ENCODE results near the gene LYRM2. TPM values are rescaled to one million over a fixed set of nuclear protein-coding genes. Genes with fewer than 3 reads are reported as not detected.

The LYRM2 gene
- total RNA-seq, 1 donor from 2014 or later, result 53.0 TPM

DNA sequence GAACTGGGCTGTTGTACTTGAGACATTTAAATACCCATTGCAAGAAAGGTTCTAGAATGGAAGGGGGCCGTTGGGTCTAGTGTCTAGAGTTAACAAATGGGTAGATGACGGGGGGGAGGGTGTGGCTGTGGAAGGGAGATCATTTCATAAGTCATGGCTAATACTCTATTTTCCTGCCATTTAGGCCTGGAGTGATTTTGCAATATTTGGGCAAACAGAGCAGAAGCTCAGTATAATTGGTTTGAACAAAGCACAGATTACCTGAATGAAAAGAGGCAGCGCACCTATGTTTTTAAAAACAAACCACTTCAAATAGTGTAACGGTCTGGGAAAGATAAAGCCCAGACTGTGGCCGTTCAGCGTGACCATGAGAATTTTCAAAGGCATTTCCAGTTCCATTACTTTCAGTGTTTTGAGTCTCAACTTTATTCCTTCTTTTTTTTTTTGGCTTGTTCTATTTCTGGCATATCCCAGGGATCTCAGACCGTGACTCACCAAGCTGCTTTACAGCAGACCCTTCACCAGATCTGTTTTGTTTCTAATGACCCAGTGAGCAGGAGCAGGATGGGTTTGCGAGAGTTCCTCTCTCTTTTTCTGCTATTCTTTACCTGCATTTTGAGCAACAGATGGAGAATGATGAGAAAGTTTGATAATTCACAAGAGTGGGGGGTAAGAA is 73.7 kb downstream of the LYRM2 start:
- H3K27ac Mint-ChIP-seq (ENCODE audit: unreplicated experiment), result no peak overlapping the region
- H3K4me3 Mint-ChIP-seq, result no peak overlapping the region
- H3K27me3 Mint-ChIP-seq (ENCODE audit: low read depth), result peaks cover 46% of the 10 kb centered on the region
- no peaks in the 10 kb centered on the region for H3K36me3 Mint-ChIP-seq (ENCODE audit: low read depth)
- no peaks in the 10 kb centered on the region for H3K9me3 Mint-ChIP-seq
- no peak for DNase-seq (ENCODE audit: low read depth, low spot score)
- peaks cover 59% of the 10 kb centered on the region for H3K4me1 Mint-ChIP-seq
- TF ChIP-seq, protein P1, sequence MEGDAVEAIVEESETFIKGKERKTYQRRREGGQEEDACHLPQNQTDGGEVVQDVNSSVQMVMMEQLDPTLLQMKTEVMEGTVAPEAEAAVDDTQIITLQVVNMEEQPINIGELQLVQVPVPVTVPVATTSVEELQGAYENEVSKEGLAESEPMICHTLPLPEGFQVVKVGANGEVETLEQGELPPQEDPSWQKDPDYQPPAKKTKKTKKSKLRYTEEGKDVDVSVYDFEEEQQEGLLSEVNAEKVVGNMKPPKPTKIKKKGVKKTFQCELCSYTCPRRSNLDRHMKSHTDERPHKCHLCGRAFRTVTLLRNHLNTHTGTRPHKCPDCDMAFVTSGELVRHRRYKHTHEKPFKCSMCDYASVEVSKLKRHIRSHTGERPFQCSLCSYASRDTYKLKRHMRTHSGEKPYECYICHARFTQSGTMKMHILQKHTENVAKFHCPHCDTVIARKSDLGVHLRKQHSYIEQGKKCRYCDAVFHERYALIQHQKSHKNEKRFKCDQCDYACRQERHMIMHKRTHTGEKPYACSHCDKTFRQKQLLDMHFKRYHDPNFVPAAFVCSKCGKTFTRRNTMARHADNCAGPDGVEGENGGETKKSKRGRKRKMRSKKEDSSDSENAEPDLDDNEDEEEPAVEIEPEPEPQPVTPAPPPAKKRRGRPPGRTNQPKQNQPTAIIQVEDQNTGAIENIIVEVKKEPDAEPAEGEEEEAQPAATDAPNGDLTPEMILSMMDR (conservative IDR thresholded peaks at IDR 0.05), result no peak

- H3K9me3 Mint-ChIP-seq, result no peaks in the 10 kb centered on the region
- peaks cover 3% of the 10 kb centered on the region for H3K36me3 Mint-ChIP-seq (ENCODE audit: low read depth)
- no peak overlapping the region for H3K4me3 Mint-ChIP-seq
- no peak for DNase-seq (ENCODE audit: low read depth, low spot score)
- H3K27me3 Mint-ChIP-seq (ENCODE audit: low read depth), result peaks cover 51% of the 10 kb centered on the region
- peaks cover 59% of the 10 kb centered on the region for H3K4me1 Mint-ChIP-seq
- no peak overlapping the region for H3K27ac Mint-ChIP-seq (ENCODE audit: unreplicated experiment)
- TF ChIP-seq, protein P1 (conservative IDR thresholded peaks at IDR 0.05), result no peak
Measured at GRCh38 chr6:89563866-89564265, 74.7 kb downstream of the LYRM2 start.

DNA sequence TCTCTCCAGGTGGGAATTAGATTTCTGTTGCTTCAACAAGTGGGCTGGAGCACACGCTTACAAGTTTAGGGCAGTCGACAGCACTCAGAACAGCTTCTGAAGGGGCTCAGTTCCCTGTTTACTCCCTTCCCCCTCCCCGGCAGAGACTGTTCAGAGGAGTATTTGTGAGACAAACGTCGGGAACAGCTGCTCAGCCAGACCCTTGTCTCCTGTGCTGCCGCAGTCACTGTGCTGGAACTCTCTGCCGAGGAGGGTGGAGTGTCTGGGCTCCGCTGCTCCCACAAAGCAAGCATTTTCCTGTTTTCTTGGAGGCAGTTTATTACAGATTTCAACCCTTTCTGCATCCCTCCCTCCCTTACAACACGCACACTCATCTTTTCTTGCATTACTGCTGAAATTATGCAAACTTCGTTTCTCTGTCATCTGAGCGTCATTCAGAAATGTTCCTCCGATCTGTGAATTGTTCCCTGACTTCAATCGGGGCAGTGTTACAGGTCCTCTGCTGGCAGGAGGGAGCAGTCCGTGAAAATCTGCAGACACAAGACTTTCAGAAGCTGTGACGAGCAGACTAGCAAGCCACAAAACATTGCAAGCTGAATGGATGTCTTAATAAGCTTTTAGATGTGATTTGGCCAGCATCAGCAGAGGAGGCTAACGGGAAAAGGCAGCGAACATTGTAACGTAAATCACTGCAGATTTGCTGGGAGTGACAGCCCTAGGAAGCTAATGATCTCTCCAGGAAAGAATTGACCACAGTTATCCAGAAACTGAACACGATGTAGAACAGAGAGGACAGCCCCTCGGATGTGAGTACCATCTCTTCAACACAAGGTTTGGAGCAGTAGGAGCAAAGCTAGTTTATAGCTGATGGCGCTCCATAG is 76.2 kb downstream of the LYRM2 start:
- peaks cover 51% of the 10 kb centered on the region for H3K4me1 Mint-ChIP-seq
- peaks cover 3% of the 10 kb centered on the region for H3K36me3 Mint-ChIP-seq (ENCODE audit: low read depth)
- peaks cover under 1% of the 10 kb centered on the region for H3K9me3 Mint-ChIP-seq
- H3K4me3 Mint-ChIP-seq, result peak overlapping the region; percentile 69
- TF ChIP-seq, protein P1 (conservative IDR thresholded peaks at IDR 0.05), result no peak
- no peak overlapping the region for H3K27ac Mint-ChIP-seq (ENCODE audit: unreplicated experiment)
- H3K27me3 Mint-ChIP-seq (ENCODE audit: low read depth), result peaks cover 51% of the 10 kb centered on the region
- DNase-seq (ENCODE audit: low read depth, low spot score), result no peak

DNA sequence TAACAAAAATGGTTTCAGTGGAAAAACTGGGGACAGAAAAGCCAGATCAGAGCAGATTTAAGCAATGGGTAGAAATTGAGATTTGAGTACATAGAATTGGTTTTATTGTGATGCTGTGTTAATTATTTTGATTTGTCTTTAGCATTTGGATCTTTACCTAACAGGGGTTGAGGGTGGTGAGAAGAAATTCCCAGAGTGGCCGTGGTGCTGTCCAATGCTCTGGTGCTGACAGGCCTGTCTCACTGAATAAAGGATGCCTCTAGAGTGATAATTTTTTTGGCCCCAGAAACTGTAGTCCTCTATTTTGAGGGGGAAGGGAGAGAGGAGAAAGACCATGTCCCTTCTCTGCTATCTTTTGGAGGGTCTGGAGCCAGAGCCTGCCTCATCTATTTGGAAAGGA is 79.1 kb downstream of the LYRM2 start:
- H3K9me3 Mint-ChIP-seq, result peaks cover 11% of the 10 kb centered on the region
- peaks cover 11% of the 10 kb centered on the region for H3K36me3 Mint-ChIP-seq (ENCODE audit: low read depth)
- DNase-seq (ENCODE audit: low read depth, low spot score), result no peak
- peaks cover 40% of the 10 kb centered on the region for H3K4me1 Mint-ChIP-seq
- H3K27me3 Mint-ChIP-seq (ENCODE audit: low read depth), result peaks cover 54% of the 10 kb centered on the region
- no peak overlapping the region for H3K4me3 Mint-ChIP-seq
- H3K27ac Mint-ChIP-seq (ENCODE audit: unreplicated experiment), result no peak overlapping the region
- TF ChIP-seq, protein P1 (conservative IDR thresholded peaks at IDR 0.05), result no peak

DNA sequence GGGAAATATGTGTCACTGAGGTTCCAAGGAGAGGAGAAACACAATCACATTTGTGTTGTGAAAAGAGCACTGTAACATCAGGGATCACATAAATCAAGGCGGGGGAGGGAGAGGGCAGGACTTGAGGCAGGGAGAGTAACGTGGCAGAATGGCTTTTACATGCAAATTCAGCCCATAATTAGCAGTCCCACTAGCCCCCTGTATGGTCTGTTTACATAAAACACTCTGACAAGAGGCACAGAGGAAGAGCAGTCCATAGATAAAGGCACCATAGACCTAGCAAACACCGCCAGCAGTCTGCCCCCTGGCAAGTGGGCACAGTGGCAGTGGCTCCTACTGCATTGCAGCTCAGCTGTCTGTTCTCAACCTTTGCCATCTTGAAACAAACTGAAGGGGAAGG is 82.7 kb downstream of the LYRM2 start:
- DNase-seq (ENCODE audit: low read depth, low spot score), result no peak
- Mint-ChIP-seq H3K27ac (ENCODE audit: unreplicated experiment) (peak overlapping the region; percentile 9), H3K9me3 (peaks cover 11% of the 10 kb centered on the region), H3K4me3 (no peak overlapping the region), H3K36me3 (ENCODE audit: low read depth) (peaks cover 11% of the 10 kb centered on the region), H3K27me3 (ENCODE audit: low read depth) (peaks cover 18% of the 10 kb centered on the region), H3K4me1 (peaks cover 11% of the 10 kb centered on the region)
- TF ChIP-seq, protein P1 (conservative IDR thresholded peaks at IDR 0.05), result no peak
